Mammary epithelial cell (primary cell): ENCODE measurements around the gene TRIM26.

Source experiments
- CTCF ChIP-seq, 2 donors: IDR thresholded peaks in 1 of 2; conservative IDR thresholded peaks in 1 of 2; 2 replicates each; pipeline ENCODE4 v1.5.1; 2011 to 2012; ENCODE audit warnings: inconsistent platforms in 2 of 2, low read length in 2 of 2, mild to moderate bottlenecking in 2 of 2, control low read depth in 1 of 2, low read depth in 1 of 2; ENCODE audit not compliant: insufficient read depth in 1 of 2; ENCODE audit errors: extremely low read depth in 1 of 2
- EZH2 ChIP-seq: IDR thresholded peaks from 2 replicates; pipeline ENCODE4 v1.6.1; 2012; ENCODE audit warnings: low read length, inconsistent platforms, borderline replicate concordance

- TF ChIP-seq CTCF (conservative IDR thresholded peaks at IDR 0.05 in 1 of 2, IDR thresholded peaks at IDR 0.05 in 1 of 2; ENCODE audit: extremely low read depth in 1 of 2, insufficient read depth in 1 of 2, low read depth in 1 of 2, low read length in 2 of 2) (no peak), EZH2 (no peak)
Observed at GRCh38 chr6:30231067-30231466, 17.9 kb upstream of the TRIM26 start.
